GM18951 (cell line): Measurements from ENCODE around the gene NKAIN2.

ENCODE experiments used
- POLR2A ChIP-seq: IDR thresholded peaks from 4 replicates; pipeline ENCODE4 v1.6.1; 2011; ENCODE audit warnings: mild to moderate bottlenecking; ENCODE audit not compliant: insufficient read length, insufficient read depth; ENCODE audit errors: extremely low read depth
- in situ Hi-C: fragments of 300-500 bp; cut with MboI; formaldehyde crosslinking; loops from one replicate; pipeline ENCODE4 v1.12.0; 2022; ENCODE audit warnings: low sequenced_read_pairs, mixed read lengths, inconsistent platforms; ENCODE audit not compliant: unreplicated experiment

The NKAIN2 gene

GRCh38 chr6:123829302-123829953 is 25.8 kb downstream of the NKAIN2 start:
- in situ Hi-C loops = no loop called here

DNA sequence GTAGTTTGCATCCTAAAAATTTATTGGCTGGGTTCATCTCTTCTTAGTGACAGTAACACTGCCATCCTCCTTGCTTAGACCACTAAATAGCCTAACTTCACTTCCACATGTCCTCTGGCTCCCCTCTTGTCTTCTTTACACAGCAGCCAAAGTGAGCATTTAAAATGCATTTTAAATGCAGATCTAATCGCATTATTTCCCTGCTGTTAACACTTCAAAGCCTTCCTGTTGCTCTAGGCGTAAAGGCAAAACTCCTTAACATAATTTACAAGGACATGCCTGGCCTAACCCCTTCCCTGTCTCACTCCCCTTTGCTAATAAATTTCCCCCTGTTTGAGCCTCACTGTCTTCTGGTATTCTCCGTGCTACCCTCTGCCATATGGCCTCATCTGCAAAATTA is 26.5 kb downstream of the NKAIN2 start:
- TF ChIP-seq POLR2A = no peak
- in situ Hi-C loops = no loop called here

More at GRCh38 chr6:123829302-123829953, 25.8 kb downstream of the NKAIN2 start:
- TF ChIP-seq POLR2A = no peak

DNA sequence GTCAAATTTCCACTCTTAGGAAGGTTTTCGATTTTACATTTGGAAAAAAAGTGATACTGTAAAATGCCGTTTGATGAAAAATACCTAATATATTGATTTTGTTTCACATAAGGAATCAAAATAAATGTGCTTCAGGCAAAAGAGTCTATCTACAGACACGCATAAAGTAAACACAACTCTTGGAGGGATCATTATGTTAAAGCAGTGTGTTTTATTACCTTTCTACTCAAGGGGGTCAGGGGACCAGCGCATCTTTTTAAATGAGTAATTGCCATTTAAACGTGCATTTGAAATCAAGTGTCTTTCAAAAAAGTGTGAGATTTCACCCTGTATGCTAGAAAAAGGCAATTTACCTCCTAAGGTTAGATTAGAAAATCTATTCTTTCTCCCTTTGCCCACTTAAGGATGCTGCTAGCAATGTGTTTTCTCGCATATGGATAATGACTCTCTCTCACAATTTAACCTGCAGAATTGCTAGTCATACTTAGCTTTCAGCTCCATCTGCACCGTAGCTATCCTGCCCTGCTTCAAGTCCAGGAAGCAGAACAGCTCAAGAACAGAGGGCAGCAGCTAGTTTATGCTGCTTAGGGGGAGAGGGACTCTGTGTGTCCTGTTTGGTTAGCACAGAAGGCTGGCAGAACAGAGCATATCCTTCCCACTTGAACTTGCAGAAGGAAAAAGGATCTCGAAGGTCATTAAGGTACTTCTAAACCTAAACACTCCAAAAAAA is 35.0 kb downstream of the NKAIN2 start:
- TF ChIP-seq POLR2A = no peak
- in situ Hi-C loops = no loop called here

- in situ Hi-C loops = no loop called here
These were observed 37.6 kb downstream of the NKAIN2 start for GRCh38 chr6:123841067-123841896.

DNA sequence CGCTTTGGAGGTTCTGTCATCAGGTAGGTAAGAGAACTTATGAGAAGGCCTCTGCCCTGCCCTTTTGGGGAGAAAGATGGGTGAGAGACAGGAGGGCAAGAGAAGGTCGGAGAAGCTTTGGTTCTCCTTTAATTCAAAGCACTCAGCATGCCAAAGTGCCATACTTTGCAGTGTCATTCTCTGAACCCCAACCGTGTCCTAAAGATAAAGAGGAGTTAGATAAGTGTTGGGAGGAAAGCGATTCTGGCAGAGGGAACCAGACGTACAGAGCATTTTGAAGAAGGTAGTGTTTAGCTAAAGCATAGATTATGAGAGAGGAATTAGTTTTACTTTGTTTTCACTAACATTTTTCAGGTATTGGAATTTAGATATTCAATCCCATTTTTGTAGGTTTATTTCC is 40.3 kb downstream of the NKAIN2 start:
- in situ Hi-C loops = no loop called here

More at GRCh38 chr6:123841067-123841896, 37.6 kb downstream of the NKAIN2 start:
- TF ChIP-seq POLR2A = no peak

GRCh38 chr6:123848347-123848746 is 44.7 kb downstream of the NKAIN2 start:
- in situ Hi-C loops = no loop called here
- TF ChIP-seq POLR2A = no peak

More for the DNA sequence above, 40.3 kb downstream of the NKAIN2 start:
- TF ChIP-seq POLR2A = no peak

GRCh38 chr6:123849406-123849805 is 45.7 kb downstream of the NKAIN2 start:
- in situ Hi-C loops = no loop called here
- TF ChIP-seq POLR2A = no peak

GRCh38 chr6:123850555-123850954 is 46.9 kb downstream of the NKAIN2 start:
- in situ Hi-C loops = no loop called here

GRCh38 chr6:123854201-123854600 is 50.5 kb downstream of the NKAIN2 start:
- TF ChIP-seq POLR2A = no peak
- in situ Hi-C loops = no loop called here

More at GRCh38 chr6:123850555-123850954, 46.9 kb downstream of the NKAIN2 start:
- no peak for TF ChIP-seq POLR2A

- TF ChIP-seq POLR2A = no peak
- in situ Hi-C loops = no loop called here
These were observed 51.8 kb downstream of the NKAIN2 start for GRCh38 chr6:123855506-123855905.

DNA sequence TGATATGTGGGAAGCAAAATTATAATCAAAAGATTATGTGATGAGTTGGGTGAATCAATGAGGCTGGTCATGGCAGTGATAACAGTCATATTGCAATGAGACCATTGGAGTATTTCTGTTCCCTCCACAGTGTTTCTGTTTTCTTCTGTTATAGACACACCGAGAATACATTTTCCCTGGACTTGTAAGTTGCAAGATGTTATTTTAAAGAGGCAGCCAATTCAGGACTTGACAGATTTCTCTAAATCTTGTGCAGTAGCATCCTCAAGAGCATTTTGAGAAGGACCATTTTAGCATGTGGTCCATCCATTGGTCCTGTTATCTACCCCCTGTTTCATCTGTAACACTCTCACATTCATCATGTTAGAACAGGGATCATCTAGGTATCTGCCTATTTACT is 55.6 kb downstream of the NKAIN2 start:
- TF ChIP-seq POLR2A = no peak
- in situ Hi-C loops = no loop called here

- TF ChIP-seq POLR2A = no peak
- in situ Hi-C loops = no loop called here
These were observed 65.7 kb downstream of the NKAIN2 start for GRCh38 chr6:123869334-123869733.

GRCh38 chr6:123873974-123874373 is 70.3 kb downstream of the NKAIN2 start:
- in situ Hi-C loops = no loop called here
- TF ChIP-seq POLR2A = no peak

GRCh38 chr6:123875784-123876183 is 72.1 kb downstream of the NKAIN2 start:
- in situ Hi-C loops = no loop called here
- TF ChIP-seq POLR2A = no peak

- no peak for TF ChIP-seq POLR2A
- in situ Hi-C loops = no loop called here
These were observed 76.1 kb downstream of the NKAIN2 start for GRCh38 chr6:123879749-123880148.
